Stimulated activated naive CD4-positive, alpha-beta T cell (primary cell): ENCODE data around the gene MFSD2B.
"Not testable (repeated sequence)": the region's sequence is repeated elsewhere in the genome, so short reads cannot be mapped to it uniquely, and the experiment has no call there.

Source experiments
- DNase-seq, 6 experiments: peaks; one replicate each; lab custom pipeline; 2025; lab: John Stamatoyannopoulos, UW

The MFSD2B gene, protein sequence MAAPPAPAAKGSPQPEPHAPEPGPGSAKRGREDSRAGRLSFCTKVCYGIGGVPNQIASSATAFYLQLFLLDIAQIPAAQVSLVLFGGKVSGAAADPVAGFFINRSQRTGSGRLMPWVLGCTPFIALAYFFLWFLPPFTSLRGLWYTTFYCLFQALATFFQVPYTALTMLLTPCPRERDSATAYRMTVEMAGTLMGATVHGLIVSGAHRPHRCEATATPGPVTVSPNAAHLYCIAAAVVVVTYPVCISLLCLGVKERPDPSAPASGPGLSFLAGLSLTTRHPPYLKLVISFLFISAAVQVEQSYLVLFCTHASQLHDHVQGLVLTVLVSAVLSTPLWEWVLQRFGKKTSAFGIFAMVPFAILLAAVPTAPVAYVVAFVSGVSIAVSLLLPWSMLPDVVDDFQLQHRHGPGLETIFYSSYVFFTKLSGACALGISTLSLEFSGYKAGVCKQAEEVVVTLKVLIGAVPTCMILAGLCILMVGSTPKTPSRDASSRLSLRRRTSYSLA

DNA sequence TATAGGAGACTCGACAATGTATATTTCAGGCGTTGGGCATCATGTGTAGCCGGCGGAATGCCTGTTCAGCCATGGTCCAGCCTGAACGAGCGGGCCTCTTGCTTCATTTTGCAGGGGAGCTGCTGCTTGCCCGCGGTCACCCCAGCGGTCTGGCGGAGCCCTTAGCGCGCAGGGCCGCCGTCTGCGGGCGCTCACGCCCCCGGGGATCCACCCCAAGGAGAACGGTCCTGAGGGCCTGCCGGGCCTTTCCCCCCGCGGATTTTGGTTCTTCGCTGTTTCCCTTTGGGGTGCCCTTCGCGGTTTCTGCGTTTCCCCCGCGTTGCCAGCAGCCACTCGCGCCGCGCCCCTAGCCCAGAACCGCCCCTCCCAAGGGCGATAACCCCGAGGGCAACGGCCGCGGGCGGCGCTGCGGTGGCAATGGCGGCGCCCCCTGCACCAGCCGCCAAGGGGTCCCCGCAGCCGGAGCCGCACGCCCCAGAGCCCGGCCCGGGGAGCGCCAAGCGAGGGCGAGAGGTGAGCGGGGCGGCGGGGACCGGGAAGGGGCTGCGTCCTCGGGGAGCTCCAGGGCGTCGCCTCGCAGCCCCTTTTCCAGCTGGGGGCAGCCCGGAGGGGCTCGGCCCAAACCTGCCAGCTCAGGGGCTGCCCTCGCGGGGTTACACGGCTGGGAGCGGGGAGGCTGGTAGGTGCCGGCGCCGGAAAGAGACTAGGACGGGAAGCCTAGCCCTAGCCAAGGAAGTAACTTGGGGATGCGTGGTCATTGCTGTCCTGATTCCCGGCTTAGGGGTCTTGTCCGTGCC, at the start of gene MFSD2B:
TSS of gene MFSD2B (plus strand) at position 406 of the 797 bp plus-strand sequence. CDS start at position 418, 12 bp downstream.
- no peak for DNase-seq

DNA sequence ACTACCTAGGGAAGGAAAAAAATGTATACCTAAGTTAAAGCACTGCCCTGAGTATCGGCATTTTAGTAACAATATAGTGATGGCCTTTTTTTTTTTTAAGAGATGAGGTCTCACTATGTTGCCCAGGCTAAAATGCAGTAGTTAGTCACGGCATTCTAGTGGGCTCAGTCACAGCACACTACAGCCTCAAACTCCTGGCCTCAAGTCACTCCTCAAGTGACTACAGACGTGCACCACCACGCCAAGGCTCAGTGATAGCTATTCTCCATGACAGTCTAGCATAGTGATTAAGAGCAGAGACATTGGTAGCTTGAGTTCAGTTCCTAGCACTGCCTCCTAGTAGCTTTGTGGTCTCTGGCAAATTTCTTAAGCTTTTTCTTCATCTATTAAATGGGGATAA, 42.0 kb upstream of the MFSD2B start:
- DNase-seq, result no peak

DNA sequence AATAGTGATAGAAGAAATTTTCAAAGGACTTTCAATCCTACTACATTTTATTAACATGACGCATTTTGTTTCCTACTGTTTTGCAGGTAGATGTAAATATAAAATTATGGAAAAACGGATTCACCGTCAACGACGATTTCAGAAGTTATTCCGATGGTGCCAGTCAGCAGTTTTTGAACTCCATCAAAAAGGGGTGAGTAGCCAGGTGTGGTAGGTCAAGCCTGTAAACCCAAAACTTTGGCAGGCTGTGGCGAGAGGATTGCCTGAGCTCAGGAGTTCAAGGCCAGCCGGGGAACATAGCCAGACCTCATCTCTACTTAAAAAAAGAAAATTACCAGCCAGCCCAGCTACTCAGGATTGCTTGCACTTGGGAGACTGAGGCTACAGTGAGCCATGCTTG, 33.0 kb upstream of the MFSD2B start:
- DNase-seq, result no peak

DNA sequence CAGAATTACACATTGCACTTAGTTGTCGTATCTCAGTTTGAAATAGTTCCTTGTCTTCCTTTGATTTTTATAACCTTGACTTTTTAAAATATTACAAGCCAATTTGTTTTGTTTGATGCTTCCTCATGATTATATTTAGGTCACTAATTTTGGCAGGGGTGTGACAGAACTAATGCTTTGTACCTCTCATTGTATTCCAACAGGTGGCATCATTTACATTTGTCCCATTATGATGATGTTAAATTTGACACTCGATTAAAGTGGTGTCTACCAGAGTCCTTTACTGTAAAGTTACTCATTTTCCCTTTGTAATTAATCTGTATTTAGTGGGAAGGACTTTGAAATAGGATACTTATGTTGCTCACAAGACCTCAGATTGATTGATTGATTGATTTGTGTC, 21.5 kb upstream of the MFSD2B start:
- DNase-seq, result peak in 2 of 6 experiments; percentile 9 to 13

DNA sequence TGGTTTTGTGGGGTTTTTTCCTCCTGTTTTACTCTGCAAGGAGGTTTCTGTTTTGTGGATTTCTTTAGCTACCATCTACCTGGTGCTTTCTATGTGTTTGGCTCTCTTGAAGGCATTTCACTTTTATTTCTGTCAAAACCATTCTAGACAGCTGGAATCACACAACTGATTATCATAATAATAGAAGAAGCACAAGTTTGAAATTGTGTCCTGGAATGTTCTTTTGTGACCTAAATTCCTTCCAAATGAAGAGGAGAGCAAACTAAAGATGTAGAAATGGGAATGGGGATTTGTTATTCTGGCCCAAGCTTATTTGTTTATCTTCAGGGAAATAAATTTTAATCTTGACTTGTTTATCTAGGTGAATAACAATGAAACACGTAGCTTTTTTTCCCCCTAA, 17.0 kb upstream of the MFSD2B start:
- no peak for DNase-seq

DNA sequence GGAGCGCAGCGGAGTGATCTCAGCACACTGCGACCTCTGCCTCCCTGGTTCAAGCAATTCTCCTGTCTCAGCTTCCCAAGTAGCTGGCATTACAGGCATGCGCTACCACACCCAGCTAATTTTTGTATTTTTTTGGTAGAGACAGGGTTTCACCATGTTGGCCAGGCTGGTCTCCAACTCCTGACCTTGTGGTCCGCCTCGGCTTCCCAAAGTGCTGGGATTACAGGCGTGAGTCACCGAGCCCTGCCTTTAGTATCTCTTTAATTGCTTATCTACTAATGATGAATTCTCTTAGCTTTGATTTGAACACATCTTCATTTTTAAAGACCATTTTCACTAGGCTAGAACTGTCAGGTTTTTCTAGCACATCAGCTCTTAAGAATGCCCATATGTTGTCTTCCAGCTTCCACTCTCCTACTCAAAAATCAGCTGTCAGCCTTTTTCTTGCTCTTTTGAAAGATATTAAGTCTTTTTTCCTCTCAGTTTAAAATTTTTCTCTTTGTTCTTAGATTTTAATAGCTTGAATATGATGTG, 16.1 kb upstream of the MFSD2B start:
- no peak for DNase-seq

DNA sequence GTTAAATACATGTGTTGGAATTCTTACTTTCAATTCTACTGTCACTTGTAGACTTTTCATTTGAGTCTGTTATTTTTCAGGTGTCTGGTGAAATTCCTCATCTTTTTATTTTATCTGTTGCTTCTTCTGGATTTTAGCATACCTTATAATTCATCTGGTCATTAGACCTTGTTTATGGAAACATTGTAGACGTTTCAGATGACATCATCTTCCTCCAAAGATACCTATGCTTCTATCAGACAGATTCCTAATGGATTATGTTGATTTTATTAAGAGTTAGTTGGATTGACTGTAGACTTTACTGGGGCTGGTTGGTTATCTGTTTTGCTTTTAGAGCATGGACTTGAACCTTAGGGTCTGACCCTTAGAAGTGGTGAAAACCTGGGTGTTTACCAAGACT, 15.3 kb upstream of the MFSD2B start:
- DNase-seq, result no peak

DNA sequence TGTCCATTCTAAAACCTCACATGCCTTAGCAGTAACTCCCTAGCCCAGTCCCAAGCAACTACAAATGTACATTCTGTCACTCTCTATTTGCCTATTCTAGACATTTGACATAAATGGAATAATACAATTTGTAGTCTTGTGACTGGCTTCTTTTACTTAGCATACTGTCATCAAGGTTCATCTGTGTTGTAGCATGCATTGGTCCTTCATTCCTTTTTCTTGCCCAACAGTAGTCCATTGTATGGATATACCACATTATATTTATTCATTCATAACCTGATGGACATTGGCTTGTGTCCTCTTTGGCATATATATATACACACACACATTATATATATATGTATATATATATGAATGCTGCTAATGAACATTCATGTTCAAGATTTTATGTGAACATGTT, 2.2 kb upstream of the MFSD2B start:
- DNase-seq, result no peak

DNA sequence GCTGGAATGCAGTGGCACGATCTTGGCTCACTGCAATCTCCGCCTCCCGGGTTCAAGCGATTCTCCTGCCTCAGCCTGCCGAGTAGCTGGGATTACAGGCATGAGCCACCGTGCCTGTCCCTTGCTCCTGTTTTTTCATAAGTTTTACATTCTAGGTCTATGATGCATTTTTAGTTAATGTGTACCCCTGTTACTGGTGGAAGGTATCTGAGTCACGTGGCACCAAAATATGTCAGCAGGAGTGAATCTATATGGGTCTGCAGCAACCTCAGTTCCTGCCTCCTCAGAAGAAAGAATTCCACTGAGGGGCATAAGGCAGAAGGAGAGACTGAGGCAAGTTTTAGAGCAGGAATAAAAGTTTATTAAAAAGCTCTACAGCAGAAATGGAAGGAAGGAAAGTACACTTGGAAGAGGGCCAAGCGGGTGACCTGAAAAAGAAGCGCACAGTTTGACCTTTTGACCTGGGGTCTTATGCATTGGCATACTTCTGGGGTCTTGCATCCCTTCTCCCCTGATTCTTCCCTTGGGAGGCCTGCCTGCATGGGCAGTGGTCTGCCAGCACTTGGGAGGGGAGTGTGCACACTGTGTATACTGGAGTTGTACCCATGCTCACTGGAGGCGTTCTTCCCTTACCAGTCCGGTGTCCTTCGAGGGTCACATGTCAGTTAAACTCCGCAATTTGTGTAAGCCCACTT, 1.1 kb upstream of the MFSD2B start:
- DNase-seq, result no peak

DNA sequence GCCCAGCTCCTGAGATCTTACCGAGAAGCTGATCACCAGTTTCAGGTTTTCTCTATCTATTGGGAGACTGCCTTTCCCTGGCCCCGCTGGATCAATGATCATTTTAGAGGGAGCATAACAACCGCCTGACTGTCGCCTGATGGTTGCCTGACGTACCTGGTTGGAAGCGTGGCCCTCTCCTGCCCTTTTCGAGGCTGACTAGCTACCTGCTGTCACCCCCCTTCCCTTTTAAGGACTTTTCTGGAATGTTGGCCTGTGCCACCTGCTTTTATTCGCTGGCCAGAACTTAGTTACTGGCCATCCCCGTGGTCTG, 562 bp upstream of the MFSD2B start:
- no peak for DNase-seq

DNA sequence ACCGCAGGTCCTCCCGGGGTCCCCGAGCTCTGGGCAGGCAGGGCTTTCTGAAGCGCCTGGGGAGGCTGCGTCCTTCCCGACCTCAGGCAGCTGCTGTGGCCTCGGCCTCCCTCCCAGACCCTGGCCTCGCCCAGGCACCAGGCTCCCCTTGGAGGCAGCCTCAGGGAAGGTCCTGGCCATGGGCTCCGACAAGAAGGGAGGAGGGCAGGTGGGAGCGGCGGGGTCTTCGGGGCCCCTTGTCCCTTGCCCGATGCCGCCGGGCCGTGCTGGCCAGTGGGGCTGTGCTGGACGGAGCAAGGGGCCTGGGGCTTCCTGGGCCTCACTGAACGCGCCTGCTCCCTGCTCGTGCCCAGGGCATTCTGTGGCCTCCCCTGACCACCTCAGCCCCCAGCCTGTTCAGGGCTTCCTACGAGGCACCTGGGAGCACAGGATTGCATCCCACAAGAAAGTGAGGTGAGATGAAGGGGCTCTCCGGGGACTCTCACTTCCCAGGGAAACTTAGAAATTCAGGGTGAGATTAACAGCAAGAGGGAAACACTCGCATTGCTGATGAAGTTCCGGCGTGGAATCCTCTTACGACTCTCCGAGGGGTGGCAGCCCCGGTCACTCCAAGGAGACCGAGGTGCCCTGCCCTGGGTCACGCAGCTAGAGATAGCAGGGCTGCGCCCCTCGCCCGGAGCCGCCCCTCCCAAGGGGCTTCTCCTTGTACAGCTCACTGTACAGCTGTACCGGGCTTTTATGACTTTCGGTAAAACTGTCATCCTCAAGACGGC, 778 bp downstream of the MFSD2B start:
- no peak for DNase-seq

DNA sequence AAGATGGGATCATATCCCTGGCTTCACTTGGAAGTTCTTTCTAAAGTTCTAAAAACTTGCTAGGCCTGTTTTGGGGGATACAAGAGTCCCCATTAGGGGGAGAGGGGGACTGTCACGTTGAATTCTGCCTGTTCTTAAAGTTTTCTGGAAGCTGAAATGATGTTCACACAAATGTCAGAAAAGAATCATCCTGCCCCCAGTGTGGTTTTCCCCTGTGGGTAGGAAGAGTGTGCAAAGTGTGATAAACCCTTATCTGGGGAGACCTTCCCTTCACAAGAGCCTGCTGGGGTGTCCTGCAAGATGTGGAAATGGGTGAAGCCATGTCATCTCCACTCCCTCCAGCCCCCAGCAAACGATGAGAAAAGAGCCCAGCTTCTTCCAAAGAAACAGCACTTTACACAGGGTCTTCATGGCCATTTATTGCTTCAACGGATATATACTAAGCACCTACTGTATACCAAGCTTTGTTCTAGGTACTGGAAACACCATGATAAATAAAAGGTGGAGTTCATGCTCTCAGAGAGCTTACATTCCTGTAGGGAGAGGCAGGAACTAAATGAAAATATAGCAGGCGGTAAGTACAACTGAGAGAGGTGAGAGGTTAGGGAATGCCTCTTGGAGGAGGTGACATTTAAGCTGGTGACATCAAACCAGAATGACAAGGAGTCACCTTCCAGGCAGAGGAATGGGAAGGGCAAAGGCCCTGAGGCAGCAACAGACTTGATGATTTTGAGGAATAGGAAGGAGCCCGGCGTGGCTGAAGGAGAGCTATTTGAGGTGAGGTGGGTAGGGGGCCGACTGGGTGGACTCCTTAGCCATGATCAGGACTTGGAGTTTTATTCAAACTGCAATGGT, 1.6 kb downstream of the MFSD2B start:
- DNase-seq, result no peak

DNA sequence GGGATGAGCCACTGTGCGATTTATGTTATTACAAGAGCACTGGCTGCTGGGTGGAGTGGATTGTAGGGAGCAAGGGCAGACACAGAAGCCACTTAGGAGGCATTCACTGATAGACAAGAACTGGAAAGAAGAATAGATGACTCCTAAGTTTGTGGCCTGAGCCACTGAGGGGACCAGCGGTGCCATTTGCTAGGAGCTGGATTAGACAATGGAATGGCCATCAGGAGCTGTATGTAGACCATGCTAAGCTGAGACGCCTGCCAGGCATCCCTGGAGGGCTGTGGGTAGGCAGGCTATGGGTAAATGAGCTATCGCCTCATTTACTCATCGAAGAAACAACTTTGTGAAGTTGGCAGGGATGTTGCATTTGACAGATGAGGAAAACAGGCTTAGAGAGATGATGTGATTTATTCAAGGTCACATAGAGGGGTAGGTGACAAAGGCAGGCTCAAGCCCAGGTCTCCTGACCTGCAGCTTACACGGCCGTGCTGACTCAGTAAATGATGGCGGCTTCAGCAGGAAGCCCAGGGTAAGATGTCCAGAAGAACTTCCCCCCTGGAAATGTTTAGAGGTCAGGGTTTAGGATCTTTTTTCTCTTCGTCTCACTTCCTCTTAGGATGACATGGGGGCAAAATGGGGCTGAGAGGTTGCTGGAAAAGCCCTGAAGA, 2.8 kb downstream of the MFSD2B start:
- no peak for DNase-seq

DNA sequence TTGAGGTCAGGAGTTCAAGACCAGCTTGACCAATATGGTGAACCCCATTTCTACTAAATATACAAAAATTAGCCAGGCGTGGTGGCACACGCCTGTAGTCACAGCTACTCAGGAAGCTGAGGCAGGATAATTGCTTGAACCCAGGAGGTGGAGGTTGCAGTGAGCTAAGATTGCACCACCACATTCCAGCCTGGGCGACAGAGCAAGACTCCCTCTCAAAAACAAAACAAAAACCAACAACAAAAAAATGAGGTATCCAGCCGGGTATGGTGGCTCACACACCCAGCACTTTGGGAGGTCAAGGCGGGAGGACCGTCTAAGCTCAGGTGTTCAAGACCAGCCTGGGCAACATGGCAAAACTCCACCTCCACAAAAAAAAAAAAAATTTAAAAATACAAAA, 5.0 kb downstream of the MFSD2B start:
- DNase-seq, result not testable (repeated sequence)

DNA sequence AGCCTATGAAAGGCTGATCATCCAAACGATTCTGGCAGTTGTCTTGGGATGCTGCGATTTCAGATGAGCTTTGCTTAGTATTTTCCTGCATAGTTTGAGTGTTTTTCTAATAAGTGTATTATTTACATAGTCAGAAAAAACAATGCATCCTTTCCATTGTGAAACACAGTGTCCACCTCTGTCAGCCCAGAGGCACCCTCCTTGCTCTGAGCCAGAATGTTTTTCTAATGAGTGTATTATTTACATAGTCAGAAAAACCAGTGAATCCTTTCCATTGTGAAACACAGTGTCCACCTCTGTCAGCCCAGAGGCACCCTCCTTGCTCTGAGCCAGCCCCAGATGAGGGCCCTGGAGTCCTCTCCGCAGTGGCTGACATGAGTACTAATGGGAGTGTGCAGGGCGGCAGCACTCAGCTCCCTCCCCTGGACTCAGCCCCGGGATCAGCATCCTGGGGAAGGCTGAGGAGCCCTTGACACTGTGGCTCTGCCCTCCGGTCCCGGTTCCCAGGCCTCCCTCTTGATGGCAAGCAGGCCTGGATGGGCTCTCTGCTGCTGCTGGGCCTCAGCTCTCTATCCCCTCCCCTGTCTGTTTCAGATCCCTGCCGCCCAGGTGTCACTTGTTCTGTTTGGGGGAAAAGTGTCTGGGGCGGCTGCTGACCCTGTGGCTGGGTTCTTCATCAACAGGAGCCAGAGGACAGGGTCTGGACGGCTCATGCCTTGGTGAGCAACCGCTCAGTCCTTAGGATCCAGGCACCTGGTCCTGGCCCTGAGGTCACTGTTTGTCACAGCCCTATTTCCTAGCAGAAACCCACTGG, 5.9 kb downstream of the MFSD2B start:
- no peak for DNase-seq

DNA sequence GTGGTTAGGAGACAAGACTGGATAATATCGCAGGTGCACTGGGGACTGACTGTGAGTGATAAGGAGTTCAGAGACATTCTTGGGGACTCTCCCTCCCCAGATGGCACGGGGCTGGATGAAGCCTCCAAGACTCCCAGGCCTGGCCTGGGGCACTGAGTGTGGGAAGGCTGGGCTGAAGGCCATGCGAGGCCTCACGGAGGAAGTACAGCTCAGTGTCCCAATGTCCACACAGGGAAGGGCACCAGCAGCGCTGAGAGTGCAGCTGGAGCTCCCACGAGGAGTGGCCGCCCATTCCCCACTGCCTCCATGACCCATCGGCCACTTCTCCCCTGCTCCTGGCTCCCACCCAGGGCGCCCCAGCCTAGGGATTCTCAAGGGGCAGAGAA, 6.5 kb downstream of the MFSD2B start:
- DNase-seq, result no peak

DNA sequence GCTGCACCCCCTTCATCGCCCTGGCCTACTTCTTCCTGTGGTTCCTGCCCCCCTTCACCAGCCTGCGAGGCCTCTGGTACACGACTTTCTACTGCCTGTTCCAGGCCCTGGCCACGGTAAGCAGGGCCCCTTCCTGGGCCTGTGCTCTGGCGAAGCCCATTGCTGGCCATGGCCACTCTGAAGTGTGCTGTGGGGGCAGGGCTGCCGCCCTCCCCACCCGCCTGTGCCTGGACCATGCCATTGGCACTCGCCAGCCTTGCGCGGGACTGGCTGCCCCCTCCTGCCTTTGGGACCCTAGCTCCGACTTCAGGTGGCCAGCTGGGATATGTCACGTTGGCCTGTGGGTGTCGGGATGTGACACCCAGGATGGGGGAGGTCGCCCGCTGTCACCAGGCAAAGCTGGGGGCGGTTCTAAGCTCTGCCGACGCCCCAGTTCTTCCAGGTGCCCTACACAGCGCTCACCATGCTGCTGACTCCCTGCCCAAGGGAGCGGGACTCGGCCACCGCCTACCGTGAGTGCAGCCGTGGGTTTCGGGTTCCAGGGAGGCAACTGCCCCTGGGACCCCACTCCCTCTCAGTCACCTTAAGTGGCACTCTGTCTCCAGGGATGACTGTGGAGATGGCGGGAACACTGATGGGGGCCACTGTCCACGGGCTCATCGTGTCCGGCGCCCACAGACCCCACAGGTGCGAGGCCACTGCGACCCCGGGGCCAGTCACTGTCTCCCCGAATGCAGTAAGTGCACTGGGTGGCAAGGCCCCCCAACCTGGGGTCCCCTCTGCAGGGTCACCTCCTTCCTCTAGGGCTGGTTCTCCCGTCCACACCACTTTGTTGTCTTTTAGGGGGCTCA, 7.2 kb downstream of the MFSD2B start:
- no peak for DNase-seq

DNA sequence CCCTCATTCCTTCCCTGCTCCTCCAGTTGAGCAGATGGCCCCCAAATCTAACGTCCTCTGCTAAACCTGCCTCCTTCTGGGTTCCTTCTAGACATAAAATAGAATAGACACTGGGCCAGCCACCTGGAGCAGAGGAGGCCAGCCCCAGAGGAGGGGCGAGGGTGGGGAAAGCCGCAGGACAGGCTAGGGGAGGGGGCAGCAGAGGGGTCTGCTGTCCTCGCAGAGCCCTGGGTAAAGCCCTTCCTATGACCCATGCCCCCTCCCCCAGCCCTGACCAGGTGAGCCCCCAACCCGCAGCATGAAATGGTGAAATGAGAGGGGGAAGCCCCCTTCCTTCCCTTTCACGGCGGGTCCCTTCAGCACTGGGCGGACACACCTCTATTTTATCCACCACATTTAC, 7.8 kb downstream of the MFSD2B start:
- no peak for DNase-seq
